ENCODE measurements around the gene IGSF22.

- TF ChIP-seq EGR1 (conservative IDR thresholded peaks at IDR 0.05): no peak
- no peak for TF ChIP-seq MTF1 (CRISPR knock-in tag; IDR thresholded peaks at IDR 0.05; ENCODE audit: borderline replicate concordance)
- no peak for TF ChIP-seq POLR2AphosphoS5 (IDR thresholded peaks at IDR 0.05; ENCODE audit: control insufficient read depth, insufficient read depth, low read depth, low read length)
- TF ChIP-seq, protein P1, sequence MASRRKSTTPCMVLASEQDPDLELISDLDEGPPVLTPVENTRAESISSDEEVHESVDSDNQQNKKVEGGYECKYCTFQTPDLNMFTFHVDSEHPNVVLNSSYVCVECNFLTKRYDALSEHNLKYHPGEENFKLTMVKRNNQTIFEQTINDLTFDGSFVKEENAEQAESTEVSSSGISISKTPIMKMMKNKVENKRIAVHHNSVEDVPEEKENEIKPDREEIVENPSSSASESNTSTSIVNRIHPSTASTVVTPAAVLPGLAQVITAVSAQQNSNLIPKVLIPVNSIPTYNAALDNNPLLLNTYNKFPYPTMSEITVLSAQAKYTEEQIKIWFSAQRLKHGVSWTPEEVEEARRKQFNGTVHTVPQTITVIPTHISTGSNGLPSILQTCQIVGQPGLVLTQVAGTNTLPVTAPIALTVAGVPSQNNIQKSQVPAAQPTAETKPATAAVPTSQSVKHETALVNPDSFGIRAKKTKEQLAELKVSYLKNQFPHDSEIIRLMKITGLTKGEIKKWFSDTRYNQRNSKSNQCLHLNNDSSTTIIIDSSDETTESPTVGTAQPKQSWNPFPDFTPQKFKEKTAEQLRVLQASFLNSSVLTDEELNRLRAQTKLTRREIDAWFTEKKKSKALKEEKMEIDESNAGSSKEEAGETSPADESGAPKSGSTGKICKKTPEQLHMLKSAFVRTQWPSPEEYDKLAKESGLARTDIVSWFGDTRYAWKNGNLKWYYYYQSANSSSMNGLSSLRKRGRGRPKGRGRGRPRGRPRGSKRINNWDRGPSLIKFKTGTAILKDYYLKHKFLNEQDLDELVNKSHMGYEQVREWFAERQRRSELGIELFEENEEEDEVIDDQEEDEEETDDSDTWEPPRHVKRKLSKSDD (conservative IDR thresholded peaks at IDR 0.05; ENCODE audit: low read length): no peak
Observed at GRCh38 chr11:18704698-18705097, 21.3 kb downstream of the IGSF22 start.

Data from K562 (cell line).